GM12864 (cell line): ENCODE data around the gene SPOCD1.

Experiments
- DNase-seq: peaks from one replicate; pipeline ENCODE4 v3.0.0-alpha.2; 2011; ENCODE audit warnings: low read depth
- H3K4me3 ChIP-seq: 2 replicates; pipeline ENCODE4 v1.5.1; 2011; ENCODE audit warnings: mild to moderate bottlenecking, low read depth, low read length, control low read depth
- TF ChIP-seq, protein P1 (sequence below): IDR thresholded peaks from 2 replicates; pipeline ENCODE4 v1.5.1; 2011; ENCODE audit warnings: low read depth, mild to moderate bottlenecking, moderate library complexity, low read length, control low read depth, inconsistent platforms; ENCODE audit errors: missing control alignments

Gene SPOCD1

DNA sequence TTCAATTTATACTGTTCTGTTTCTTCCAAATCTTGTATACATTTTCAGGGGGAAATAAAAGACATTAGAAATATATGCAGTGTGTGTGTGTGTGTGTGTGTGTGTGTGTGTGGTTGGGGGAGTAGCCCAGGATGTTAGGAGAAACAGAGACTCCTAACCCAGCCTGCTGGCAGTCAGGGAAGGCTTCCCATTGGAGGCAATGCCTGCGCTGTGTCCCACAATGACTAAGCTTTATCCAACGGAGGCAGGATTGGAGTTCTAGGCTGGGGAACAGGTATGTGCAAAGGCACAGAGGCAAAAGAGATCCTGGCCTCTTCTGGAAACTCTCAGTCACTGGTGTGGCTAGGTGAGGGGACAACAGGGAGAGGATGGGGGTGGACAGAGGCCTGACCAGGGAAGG is 35.2 kb downstream of the SPOCD1 start:
- DNase-seq, result no peak
- TF ChIP-seq, protein P1, sequence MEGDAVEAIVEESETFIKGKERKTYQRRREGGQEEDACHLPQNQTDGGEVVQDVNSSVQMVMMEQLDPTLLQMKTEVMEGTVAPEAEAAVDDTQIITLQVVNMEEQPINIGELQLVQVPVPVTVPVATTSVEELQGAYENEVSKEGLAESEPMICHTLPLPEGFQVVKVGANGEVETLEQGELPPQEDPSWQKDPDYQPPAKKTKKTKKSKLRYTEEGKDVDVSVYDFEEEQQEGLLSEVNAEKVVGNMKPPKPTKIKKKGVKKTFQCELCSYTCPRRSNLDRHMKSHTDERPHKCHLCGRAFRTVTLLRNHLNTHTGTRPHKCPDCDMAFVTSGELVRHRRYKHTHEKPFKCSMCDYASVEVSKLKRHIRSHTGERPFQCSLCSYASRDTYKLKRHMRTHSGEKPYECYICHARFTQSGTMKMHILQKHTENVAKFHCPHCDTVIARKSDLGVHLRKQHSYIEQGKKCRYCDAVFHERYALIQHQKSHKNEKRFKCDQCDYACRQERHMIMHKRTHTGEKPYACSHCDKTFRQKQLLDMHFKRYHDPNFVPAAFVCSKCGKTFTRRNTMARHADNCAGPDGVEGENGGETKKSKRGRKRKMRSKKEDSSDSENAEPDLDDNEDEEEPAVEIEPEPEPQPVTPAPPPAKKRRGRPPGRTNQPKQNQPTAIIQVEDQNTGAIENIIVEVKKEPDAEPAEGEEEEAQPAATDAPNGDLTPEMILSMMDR, result no peak
- no peak overlapping the region for H3K4me3 ChIP-seq

DNA sequence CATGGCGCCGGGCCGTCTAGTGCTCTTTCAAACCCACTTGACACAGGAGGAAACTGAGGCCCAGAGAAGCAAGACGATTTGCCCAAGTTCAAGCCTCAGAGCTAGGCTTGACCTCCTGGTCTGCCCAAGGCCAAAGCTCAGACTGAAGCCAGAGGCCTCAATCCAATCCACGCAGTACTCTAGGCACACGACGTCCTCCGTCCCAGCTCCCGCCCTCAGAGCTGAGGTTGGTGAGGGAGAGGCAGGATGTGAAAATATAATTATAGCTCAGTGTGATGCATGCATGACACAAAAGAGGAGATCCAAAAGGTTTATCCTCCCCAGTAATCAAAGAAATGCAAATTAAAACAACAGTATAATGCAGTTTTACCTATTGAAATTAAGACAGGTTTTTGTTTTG is 36.1 kb downstream of the SPOCD1 start:
- TF ChIP-seq, protein P1, result no peak
- H3K4me3 ChIP-seq, result no peak overlapping the region
- DNase-seq, result no peak

DNA sequence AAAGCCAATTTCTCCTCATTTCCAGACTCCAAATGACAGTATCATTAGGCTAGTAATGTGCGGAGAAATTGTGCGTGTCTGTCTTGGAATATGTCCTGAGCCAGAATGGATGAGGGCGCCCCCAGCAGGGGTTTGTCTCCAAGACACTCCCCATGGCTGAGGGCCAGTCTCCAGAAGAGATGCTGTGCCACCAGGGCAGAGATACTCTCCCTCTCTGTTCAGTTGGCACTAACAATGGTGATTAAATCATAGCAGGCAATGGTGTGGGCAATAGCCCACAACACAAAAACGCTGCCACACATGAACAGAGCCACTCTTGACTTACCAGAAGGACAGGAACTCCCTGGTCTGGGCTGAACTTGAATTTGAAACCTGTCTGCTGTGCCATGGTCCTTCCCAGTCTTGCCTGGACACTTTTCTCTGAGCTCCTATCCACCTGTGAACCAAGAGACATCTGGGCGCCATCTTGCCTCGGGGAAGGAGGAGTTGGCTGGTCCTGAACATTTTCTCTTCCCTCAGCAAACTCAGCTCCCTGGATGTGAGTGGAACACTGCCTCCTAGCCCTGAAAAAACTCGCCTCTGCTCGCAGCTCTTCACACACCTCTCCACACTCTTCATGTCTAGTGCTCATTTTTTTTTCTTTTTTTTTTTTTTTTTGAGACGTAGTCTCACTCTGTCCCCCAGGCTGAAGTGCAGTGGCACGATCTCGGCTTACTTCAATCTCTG is 36.9 kb downstream of the SPOCD1 start:
- no peak overlapping the region for H3K4me3 ChIP-seq
- TF ChIP-seq, protein P1, result no peak
- DNase-seq, result no peak

DNA sequence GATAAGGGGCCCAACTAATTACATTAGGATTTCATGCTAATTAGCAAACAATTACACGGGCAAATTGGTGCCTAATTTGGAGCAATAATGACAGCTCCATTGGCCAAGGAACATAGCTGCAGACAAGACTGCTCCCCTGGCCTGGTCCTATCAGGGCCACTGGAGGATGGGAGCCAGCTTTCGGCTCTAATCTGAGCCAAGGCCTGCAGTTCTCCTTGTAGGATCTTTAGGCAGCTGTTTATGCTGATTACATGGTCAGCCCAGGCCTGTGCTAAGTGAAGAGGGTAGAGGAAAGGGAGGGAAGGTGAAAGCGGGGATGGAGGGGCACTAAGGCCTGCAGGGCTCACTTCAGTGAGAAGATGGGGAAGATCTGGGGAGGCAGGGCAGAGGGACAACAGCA is 39.3 kb downstream of the SPOCD1 start:
- DNase-seq, result no peak
- H3K4me3 ChIP-seq, result no peak overlapping the region
- TF ChIP-seq, protein P1, result no peak

DNA sequence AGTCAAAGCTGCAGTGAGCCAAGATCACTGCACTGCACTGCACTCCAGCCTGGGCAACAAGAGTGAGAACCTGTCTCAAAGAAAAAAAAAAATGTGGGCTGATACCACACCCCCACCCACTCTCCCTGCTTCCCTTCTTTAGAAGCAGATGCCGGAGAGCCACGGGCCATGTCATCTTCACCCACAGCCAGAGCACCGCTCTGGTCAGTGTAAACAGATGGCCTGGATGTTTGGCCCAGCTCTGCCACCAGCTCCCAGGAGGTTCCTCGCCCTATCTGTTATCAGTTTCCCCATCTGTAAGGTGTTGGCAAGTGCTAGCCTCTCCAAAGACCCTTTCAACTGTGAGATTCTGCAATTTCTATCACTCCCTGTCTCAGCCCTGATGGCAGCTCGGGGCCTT is 39.8 kb downstream of the SPOCD1 start:
- DNase-seq, result no peak
- H3K4me3 ChIP-seq, result no peak overlapping the region
- TF ChIP-seq, protein P1, result no peak

DNA sequence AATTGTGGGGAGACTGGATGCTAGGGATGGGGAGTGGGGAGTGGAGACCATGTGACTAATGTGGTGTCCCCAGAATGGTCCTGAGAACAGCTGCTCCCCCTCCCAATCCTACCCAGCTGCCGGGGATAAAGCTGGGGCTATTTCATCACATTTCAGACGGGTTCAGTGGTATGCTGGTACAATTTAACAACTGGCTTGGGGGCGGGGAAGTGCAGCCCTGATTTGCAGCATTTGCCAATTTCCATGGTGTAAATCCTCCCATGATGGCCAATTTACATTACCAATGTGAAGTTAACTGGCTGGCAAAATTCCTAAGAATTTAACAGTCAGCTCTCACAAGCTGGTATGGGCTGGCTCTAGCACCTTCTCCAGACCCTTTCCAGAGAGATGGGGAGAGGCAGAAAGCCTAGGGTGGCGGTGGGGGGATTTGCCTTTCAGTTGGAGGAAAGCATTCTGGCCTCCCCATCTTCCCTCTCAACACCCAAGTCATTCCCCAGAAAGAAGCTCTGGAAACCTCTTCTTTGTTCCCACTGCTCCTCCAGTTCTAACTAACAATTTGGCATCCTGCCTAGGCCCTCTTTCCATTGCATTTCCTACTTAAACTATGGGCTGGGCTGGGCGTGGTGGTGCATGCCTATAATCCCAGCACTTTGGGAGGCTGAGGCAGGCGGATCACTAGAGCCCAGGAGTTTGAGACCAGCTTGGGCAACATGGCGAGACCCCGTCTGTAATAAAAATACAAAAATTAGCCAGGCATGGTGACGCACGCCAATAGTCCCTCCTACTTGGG is 40.4 kb downstream of the SPOCD1 start:
- TF ChIP-seq, protein P1, result no peak
- no peak overlapping the region for H3K4me3 ChIP-seq
- no peak for DNase-seq
